Measurements from ENCODE around the gene APCDD1.

APCDD1 gene

GRCh38 chr18:10432781-10433180 is 21.7 kb upstream of the APCDD1 start:
- DNase-seq: no peak

GRCh38 chr18:10436160-10436559 is 18.3 kb upstream of the APCDD1 start:
- no peak for DNase-seq

- no peak for DNase-seq
Measured at GRCh38 chr18:10437837-10438236, 16.6 kb upstream of the APCDD1 start.

GRCh38 chr18:10439898-10440297 is 14.5 kb upstream of the APCDD1 start:
- DNase-seq: no peak

GRCh38 chr18:10440884-10441283 is 13.6 kb upstream of the APCDD1 start:
- DNase-seq: no peak

GRCh38 chr18:10441472-10441871 is 13.0 kb upstream of the APCDD1 start:
- no peak for DNase-seq

- peak; percentile 90 for DNase-seq
Measured at GRCh38 chr18:10442551-10442971, 11.9 kb upstream of the APCDD1 start.

GRCh38 chr18:10443001-10443400 is 11.4 kb upstream of the APCDD1 start:
- DNase-seq: peak; percentile 78

GRCh38 chr18:10444314-10445006 is 10.0 kb upstream of the APCDD1 start:
- DNase-seq: no peak

GRCh38 chr18:10449396-10449795 is 5.0 kb upstream of the APCDD1 start:
- no peak for DNase-seq

- DNase-seq: no peak
Measured at GRCh38 chr18:10450986-10451385, 3.4 kb upstream of the APCDD1 start.

- DNase-seq: no peak
Measured at GRCh38 chr18:10453261-10453805, 1.1 kb upstream of the APCDD1 start.

GRCh38 chr18:10454681-10455557 is 484 bp downstream of the APCDD1 start:
- DNase-seq: peak; percentile 57

- DNase-seq: no peak
Measured at GRCh38 chr18:10455726-10456453, 1.5 kb downstream of the APCDD1 start.

GRCh38 chr18:10456718-10457117 is 2.3 kb downstream of the APCDD1 start:
- no peak for DNase-seq

GRCh38 chr18:10457128-10457527 is 2.7 kb downstream of the APCDD1 start:
- no peak for DNase-seq

- DNase-seq: no peak
Measured at GRCh38 chr18:10457767-10458166, 3.3 kb downstream of the APCDD1 start.

GRCh38 chr18:10458691-10459090 is 4.3 kb downstream of the APCDD1 start:
- no peak for DNase-seq

GRCh38 chr18:10459587-10459986 is 5.2 kb downstream of the APCDD1 start:
- DNase-seq: no peak

GRCh38 chr18:10460414-10461018 is 6.1 kb downstream of the APCDD1 start:
- no peak for DNase-seq

- no peak for DNase-seq
Measured at GRCh38 chr18:10461989-10462388, 7.6 kb downstream of the APCDD1 start.

GRCh38 chr18:10462597-10462996 is 8.2 kb downstream of the APCDD1 start:
- no peak for DNase-seq

GRCh38 chr18:10463096-10463495 is 8.7 kb downstream of the APCDD1 start:
- DNase-seq: no peak
